ENCODE measurements around the gene LRRC30.

The LRRC30 gene

GRCh38 chr18:7242926-7243325 is 12.0 kb downstream of the LRRC30 start:
- no peak for DNase-seq

- no peak for DNase-seq
Observed at GRCh38 chr18:7248877-7249276, 18.0 kb downstream of the LRRC30 start.

- no peak for DNase-seq
Observed at GRCh38 chr18:7254163-7254562, 23.3 kb downstream of the LRRC30 start.

- no peak for DNase-seq
Observed at GRCh38 chr18:7255054-7255453, 24.2 kb downstream of the LRRC30 start.

- no peak for DNase-seq
Observed at GRCh38 chr18:7255643-7256042, 24.8 kb downstream of the LRRC30 start.

GRCh38 chr18:7256618-7257425 is 25.9 kb downstream of the LRRC30 start:
- no peak for DNase-seq

- DNase-seq = no peak
Observed at GRCh38 chr18:7257426-7257740, 26.5 kb downstream of the LRRC30 start.

- no peak for DNase-seq
Observed at GRCh38 chr18:7259475-7259874, 28.6 kb downstream of the LRRC30 start.

GRCh38 chr18:7261199-7261598 is 30.3 kb downstream of the LRRC30 start:
- DNase-seq = no peak

GRCh38 chr18:7267973-7268372 is 37.1 kb downstream of the LRRC30 start:
- DNase-seq = no peak

- DNase-seq = no peak
Observed at GRCh38 chr18:7269942-7270341, 39.1 kb downstream of the LRRC30 start.

GRCh38 chr18:7272311-7273049 is 41.6 kb downstream of the LRRC30 start:
- DNase-seq = no peak

- DNase-seq = no peak
Observed at GRCh38 chr18:7273301-7273921, 42.5 kb downstream of the LRRC30 start.

GRCh38 chr18:7281579-7281978 is 50.7 kb downstream of the LRRC30 start:
- DNase-seq = no peak
